Kidney glomerular epithelial cell (primary cell): ENCODE results near the gene UBXN10.

ENCODE experiments used
- DNase-seq: peaks from one replicate; lab custom pipeline; 2025; lab: John Stamatoyannopoulos, UW

Gene UBXN10, protein sequence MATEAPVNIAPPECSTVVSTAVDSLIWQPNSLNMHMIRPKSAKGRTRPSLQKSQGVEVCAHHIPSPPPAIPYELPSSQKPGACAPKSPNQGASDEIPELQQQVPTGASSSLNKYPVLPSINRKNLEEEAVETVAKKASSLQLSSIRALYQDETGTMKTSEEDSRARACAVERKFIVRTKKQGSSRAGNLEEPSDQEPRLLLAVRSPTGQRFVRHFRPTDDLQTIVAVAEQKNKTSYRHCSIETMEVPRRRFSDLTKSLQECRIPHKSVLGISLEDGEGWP

DNA sequence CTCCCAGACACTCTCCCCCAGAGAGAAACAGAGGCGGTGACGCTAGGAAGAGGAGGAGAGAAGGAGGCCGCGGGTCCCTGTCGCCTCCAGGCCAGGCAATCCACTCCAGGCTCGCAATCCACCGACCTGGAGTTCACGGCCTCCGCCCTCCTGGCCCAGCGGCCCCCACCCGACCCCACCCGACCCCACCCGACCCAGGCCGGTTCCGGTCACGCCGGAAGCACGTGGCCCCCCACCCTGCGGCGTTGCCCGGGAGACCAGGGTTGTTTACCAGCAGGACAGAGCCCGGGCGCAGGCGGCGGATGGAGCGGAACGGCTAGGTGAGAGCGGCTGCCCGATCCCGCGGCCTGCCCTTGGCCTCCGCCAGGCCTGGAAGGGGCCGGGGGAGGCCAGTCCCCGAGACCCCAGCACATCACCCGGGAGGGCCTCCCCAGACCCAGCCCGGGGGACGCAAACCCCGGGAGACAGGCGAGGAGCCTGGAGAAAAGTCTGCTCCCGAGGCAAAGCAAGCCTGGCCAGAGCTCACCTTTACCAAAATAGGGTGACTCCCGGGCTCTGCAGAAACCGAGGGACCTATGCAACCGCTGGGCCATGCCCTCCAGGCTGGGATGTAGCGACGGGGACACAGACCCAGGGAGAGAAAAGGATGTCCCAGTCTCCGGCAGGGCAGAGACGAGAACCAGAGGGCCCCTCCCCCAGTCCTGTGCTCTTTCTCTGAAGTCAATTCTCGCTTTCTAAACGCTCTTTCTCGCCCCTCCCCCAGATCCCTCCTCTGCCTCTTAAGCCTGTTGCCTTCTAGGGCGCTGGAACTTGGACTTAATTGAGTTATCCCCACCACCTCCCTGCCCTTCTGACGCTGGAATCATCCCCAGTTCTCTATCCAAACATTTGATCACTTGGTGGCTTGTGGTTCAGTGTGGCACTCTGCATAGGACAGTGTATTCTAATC lies at the start of gene UBXN10, which contains the start of gene PLA2G2C:
Gene UBXN10, plus strand, starts transcription at position 263 of the 949 bp plus-strand sequence. CDS start 4,466 bp downstream, outside the sequence.
Gene PLA2G2C, minus strand, starts transcription at position 685 of the 949 bp plus-strand sequence. CDS start 9,155 bp downstream, outside the sequence.
- no peak for DNase-seq

DNA sequence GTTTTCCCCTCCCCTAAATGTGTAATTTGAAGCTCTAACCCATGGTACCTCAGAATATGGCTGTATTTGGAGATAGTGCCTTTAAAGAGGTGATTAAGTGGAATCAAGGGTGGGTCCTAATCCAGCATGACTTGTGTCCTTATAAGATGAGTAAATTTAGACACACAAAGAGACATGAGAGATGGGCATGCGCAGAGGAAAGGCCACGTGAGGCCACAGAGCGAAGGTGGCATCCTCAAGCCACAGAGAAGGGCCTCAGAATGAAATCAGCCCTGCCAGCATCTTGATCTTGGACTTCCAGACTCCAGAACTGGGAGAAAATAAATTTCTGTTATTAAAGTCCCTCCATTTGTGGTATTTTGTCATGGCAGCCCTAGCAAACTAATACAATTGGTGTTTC lies 49.6 kb upstream of the UBXN10 start:
- no peak for DNase-seq

DNA sequence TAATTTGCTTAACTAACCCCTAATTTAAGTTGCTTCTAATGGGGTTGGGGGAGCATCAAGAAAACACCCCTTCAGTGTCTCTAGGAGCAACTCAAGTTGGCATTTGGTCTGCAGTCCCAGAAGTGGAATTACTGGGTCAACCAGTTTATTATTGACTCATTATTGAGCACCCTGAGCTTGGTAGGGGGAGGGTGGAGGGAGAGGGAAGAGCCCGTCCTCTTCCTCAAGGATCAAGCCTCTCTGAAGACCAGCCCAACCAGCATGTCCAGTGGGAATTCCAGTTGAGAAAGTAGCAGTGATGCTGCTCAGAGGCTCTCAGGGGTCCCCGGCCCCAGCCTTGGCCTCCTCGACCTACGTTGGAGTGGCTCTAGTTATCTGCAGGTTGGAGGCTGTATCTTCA lies 48.8 kb upstream of the UBXN10 start:
- no peak for DNase-seq

DNA sequence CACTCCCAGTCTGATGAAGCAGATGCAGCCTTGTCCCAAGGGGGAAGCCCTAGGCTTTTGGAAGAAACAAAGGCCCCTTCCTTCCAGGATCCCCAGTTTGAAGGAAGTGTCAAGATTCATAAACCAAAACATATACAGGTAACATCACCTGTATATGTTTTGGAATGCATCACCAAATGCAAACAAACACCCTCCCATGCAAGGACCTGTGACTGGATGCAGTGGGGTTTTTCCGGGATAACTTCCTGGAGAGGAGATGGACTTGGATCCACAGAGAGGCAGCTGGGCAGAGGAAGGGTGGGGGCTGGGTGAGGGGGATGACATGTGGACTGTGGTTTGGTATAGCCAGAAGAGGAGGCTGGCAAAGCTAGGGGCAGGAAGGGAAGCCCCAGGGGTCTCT lies 48.3 kb upstream of the UBXN10 start:
- no peak for DNase-seq

DNA sequence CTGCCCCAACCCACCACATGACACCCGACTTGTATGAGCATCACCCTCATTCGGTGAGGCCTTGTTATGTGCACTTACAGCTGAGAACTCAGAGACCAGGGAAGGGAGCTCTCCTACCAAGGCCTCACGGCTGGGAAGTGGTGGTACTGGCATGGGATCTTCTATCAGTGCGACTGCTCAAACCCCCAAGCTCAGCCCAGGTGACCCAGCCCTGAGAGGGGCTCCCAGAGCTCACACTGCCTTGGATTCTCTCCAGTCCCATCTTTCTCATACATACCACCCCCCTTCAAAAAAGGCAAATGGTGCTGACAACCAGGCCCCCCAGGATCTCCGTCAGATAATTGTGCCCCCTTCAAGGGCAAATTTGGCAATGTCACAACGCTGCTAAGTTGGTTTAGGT lies 47.5 kb upstream of the UBXN10 start:
- DNase-seq: no peak

DNA sequence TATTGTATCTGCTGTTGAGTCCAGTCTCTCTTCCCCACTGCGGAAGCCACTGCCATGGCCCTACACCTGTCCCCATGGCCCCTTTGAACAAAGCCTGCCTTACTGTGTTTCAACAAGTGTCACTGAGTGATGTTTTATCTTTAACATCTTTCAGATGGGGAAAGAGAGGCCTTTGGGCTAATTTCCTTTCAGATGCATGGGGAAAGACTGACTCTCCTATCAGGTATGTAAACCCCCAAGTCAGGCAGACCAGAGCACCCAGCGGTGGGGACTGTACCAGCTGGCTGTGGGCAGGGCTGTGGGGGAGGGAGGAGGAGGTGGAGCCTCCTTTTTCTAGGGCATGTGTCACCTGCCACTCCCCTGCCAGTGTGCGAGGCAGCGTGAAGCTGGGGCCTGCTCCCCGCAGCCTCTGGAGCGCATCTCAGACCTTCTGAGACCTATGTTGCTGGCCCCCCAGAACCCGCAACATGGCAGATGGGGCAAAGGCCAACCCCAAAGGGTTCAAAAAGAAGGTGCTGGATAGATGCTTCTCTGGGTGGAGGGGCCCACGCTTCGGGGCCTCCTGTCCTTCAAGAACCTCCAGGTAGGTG lies 46.8 kb upstream of the UBXN10 start, which contains the start of gene PLA2G2F:
Gene PLA2G2F, plus strand, starts transcription at position 363 of the 590 bp plus-strand sequence. Its CDS starts 105 bp downstream, at position 468.
- no peak for DNase-seq

DNA sequence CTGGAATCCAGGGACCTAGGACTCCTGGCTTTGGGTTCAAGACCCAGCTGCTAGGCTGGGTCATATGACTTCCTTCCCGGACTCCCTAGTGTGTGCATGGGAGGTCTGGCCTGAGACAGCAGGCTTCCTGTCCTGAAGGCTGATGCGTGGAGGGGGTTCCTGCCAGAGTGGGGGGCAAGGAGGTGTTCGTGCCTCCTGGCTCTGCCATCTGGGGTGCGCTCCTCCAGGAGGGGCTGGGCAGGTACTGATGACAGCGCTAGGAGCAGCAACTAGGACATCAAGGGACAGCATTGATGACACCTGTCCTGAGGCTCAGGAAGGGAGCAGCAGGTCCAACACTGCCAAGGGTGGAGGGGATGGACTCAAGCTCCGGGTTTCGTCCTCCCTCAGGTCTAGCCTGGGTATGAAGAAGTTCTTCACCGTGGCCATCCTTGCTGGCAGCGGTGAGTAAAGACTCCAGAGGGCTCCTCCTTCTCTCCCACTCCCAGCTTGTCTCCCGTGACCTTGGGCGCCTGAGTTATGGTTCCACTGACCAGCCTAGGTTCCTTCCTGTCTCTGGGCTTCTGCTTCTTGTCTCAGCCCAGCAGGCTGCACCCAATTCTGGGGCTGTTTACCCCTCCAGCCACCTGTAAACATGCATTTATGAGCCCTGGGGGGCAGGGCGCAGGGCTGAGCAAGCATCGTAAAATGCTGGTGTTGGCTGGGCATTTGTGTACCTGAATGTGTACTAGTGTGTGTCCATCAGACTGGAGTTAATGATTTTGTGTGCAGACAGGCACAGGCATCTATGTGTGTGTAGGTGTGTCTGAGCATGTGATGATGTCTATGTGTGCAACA lies 45.9 kb upstream of the UBXN10 start:
- DNase-seq: no peak

DNA sequence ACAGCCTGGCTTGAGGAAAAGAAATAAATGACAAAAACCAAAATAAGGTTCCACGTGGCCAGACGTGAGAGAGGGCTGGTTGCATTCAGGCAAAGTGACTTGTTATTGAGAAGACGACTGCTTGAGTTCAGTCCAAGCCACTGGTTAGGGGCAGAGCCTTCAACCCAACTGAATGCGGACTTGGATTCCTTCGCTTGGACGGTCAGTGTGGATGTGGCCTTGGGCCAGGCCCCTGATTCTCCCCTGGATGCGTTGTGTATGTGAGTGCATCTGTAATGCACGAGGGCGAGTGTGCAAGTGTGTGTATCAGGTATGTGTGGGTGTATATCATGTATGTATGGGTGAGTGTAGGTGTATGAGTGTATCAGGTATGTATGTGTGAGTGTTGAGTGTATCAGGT lies 44.9 kb upstream of the UBXN10 start:
- no peak for DNase-seq

DNA sequence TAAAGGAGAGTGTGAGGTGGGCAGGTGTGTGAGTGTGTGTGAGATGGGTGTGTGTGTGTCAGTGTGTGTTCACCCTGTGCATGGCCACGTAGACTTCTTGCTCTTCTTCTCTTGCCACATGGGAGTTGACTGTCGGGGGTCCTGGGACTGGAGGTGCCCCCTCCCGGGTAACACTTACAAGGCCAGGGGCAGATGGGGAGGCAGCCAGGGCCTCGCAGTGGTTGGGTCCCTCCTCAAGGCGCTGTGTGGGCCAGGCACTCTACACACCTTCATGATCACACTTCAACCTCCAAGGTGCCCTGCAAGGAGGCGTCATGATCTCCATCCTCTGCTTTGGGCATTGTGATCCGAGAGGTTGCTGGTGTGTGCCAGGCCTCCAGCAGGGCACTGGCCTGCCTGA lies 44.4 kb upstream of the UBXN10 start:
- DNase-seq: no peak

DNA sequence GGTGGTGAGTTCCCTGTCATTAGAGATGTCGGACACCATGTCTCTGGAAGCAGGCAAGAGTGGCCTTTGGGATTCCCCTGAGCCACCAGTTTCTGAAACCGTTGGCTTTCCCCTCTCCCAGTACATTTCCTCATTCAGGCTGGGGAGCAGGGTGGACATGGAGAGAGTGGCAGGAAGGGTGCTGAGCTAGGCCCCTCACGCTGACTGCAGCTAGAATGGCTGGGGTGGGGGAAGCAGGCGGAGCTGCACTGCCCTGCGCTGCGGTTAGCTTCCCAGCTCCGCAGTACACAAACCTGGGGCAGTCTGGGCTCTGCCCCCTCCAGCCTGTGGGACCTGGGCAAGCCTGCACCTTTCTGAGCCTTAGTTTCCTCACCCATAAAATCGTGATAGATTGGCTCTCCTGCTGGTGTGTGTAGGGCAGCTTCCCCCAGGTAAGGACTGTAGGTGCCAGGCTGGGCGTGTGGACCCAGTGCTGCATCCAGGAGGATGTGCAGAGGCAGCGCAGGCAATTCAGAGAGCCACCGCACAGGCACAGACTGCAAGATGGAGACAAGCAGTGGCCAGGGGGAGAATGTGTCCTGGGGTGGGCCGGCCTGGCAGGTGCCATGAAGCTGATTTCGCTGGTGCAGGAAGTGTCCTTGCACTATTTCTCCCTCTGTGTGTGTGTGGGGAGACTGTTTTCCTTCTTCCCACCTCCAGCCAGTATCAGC lies 43.7 kb upstream of the UBXN10 start:
- DNase-seq: no peak

DNA sequence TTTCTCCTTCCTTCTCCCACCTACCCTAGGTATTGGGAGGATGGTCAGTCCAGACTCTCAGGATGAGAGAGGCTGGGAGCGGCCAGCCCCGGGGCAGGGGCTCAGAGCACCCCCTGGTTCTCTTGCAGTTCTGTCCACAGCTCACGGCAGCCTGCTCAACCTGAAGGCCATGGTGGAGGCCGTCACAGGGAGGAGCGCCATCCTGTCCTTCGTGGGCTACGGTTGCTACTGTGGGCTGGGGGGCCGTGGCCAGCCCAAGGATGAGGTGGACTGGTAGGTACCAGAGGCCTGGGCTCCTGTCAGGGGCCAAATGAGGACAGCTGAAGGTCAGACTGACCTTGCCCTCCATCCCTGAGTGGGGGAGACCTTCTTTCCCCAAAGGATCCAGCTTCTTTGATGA lies 42.6 kb upstream of the UBXN10 start:
- no peak for DNase-seq

DNA sequence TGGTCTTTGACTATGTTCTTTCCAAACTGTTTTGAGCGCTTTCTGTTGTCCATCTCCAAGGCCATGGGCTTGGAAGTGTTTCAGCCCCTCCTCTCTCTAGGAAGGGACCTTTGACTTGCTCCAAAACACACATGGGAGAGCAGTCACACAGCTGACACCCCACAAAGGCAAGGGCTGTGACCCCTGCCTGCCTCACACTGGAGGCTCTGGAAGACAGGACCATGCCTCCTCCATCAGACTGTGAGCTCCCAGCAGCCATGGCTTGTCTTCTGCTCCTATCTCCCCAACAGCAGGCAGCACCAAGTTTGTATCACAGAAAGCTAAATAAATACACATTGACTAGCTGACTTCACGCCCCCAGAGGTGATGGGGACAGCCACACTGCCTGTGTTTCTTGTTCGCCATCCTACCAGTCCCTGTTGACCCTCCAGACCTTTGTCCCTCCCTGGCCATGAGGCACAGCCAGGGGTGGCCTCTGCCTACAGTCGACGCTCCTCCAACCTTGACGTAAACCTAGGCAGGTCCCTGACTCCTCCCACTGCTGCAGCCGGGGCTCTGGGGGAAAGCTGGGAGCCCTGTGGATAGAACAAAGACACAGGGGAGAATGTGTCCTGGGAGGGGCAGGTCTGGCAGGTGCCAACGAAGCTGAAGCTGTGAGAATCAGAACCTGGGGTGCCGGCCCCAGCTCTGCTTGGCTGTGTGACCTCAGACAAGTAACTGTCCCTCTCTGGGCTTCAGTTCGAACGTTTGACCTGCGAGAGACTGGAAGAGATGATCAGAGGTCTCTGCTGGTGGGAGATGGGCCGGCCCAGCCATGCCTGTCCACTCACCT lies 41.9 kb upstream of the UBXN10 start:
- no peak for DNase-seq

DNA sequence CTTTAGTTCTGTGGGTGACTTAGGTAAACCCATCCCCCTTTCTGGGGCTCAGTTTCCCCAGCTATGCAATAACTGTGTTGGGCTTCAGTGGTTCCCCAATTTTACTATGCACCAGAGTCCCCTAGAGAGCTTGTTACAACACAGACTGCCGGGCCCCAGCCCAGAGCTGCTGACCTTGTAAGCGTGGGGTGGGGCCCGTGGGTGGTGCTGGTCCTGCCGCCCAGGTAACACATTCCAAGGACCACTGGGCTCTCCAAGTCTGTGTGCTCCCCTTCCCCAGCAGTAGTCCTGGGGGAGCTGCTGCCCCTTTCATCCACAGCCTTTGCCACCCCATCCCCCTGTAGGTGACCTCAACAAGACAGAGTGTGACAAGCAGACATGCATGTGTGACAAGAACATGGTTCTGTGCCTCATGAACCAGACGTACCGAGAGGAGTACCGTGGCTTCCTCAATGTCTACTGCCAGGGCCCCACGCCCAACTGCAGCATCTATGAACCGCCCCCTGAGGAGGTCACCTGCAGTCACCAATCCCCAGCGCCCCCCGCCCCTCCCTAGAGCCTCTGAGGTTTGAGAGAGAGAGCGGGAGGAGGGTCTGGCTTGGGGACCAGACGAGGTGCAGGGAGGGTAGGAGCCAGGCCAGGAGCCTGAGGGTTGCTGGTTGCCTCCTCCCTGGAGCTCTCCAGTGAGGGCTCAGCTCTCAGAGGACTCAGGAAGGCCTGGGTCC lies 37.9 kb upstream of the UBXN10 start:
- DNase-seq: no peak

DNA sequence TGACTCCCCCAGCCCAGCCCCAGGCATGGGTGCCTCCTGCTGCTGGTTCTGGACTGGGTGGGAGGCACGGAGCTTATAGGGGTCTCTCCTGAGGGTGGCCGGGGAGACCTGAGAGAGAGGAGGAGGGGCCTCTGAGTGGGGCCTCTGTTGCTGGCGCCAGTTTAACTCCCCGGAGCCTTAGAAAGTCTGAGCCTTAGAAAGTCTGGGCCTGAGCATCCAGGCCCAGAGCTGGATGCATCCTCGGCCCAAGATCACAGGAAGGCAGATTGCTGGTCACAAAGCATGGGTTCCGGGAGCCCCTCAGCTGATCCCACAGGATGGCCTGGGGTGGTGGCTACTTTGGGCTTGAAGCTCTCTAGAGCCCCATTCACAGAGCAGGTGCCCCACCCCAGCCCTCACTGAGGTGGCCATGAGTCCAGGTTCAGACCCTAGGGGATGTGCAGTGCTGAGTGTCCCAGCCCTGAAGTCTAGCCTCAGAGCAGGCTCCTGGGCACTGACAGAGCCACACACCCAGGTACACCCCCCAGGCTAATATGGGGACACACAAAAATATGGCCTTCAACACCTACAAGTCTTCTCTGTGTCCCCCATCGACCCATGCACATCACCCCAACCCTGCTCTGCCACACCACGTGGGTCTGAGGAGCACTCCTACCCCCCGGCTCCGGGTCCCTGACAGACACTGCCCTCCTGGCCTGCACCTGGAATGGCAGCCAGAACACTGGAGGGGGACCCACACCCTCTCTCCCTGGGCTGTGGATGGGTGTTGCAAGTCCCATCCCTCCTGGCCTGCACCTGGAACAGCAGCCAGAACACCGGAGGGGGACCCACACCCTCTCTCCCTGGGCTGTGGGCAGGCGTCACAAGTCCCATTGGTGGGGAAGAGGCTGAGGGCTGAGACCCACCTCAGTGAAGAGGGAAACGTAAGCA lies 37.1 kb upstream of the UBXN10 start:
- DNase-seq: no peak

DNA sequence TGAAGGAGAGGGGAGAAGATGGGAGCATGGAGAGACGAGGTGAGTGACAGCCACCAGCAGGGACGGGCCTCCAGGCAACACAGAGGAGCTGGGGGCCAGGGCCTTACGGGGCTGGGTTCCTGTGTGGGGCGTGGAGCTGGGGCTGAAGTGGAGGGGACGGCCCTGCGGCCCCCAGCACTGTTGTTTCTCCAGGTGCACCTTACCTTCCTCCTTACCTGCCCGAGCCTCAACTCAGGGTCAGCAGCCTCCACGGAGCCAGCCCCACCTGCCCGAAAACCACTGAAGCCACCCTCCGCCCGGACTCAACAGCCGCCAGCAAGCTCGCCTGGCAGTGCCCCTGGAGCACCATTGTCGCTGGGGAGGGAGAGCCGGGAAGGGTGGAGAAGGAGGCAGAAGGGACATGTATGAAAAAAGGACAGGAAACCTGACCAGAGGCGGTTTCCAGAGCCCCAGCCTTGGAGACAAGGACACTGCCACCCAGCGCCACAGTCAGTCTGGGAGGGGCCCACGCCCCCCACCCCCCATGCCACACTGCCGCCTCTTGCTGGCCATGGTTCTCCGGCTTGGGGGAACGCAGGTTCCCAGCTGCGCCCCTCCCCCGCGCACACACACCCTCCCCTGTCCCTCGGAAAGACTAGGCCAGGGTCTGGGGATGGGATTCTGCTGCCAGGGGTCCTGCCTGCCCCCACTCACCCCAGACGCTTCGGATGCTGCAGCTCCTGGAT lies 36.1 kb upstream of the UBXN10 start:
- DNase-seq: no peak

DNA sequence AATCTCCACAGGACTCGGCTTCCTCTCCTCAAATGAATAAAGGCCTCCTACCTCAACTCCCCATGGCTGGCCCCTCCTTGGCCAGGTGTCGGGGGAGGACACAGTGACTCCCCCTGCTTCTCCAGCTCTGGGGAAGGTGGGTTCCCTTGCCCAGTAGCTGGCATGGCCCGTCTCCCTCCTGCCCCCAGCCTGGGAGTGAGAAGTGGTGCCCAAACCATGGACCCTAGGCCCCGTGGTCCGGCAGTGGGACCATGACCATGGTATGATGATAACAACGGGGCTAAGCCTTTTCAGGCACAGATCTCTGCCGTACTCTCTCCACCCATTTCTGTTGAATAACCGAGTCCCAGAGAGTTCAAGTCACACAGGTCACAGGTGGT lies 35.6 kb upstream of the UBXN10 start:
- no peak for DNase-seq

DNA sequence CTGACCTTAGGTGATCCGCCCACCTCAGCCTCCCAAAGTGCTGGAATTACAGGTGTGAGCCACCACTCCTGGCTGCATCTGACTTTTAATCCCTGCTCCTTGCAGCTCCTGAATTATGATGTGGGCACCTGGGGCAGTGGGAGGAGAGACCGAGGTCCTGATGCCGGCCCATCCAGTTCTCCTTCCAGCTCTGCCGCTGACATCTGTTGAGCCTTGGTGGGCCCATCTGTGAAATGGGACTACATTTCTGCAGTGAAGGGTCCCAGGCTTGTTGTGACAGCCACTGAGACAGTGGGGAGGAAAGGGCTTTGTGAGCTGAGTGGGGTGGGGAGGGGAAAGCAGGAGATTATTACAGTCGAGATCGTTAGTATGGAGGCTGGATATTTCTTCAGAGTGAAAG lies 34.9 kb upstream of the UBXN10 start:
- DNase-seq: no peak
